Endothelial cell (in vitro differentiated cells): Measurements from ENCODE around the gene MUS81. TPM values are rescaled to one million over a fixed set of nuclear protein-coding genes. Genes with fewer than 3 reads are reported as not detected.

Source experiments
- DNase-seq: peaks from one replicate; pipeline ENCODE4 v3.0.0; 2021; ENCODE audit warnings: low spot score
- H3K27ac Mint-ChIP-seq: one replicate; pipeline ENCODE4 v1.8.0; 2021; ENCODE audit warnings: mixed read lengths, inconsistent platforms; ENCODE audit not compliant: unreplicated experiment
- H3K27me3 Mint-ChIP-seq: one replicate; pipeline ENCODE4 v1.8.0; 2021; ENCODE audit warnings: mild to moderate bottlenecking, moderate library complexity, mixed read lengths, inconsistent platforms; ENCODE audit not compliant: unreplicated experiment
- H3K36me3 Mint-ChIP-seq: one replicate; pipeline ENCODE4 v1.8.0; 2021; ENCODE audit warnings: mild to moderate bottlenecking, low read depth, mixed read lengths, inconsistent platforms; ENCODE audit not compliant: unreplicated experiment
- H3K4me1 Mint-ChIP-seq: one replicate; pipeline ENCODE4 v1.8.0; 2021; ENCODE audit warnings: mild to moderate bottlenecking, mixed read lengths, inconsistent platforms; ENCODE audit not compliant: unreplicated experiment
- H3K4me3 Mint-ChIP-seq: one replicate; pipeline ENCODE4 v1.8.0; 2021; ENCODE audit warnings: mild to moderate bottlenecking, mixed read lengths, inconsistent platforms; ENCODE audit not compliant: unreplicated experiment
- H3K9me3 Mint-ChIP-seq: one replicate; pipeline ENCODE4 v1.8.0; 2021; ENCODE audit warnings: mixed read lengths, inconsistent platforms; ENCODE audit not compliant: unreplicated experiment
- CTCF ChIP-seq: fragments of 200-600 bp; sonication (generic); IDR thresholded peaks from one replicate; pipeline ENCODE4 v1.5.0; 2021; ENCODE audit warnings: antibody characterized with exemption; ENCODE audit not compliant: unreplicated experiment
- total RNA-seq: library from RNA; stranded (reverse); fragmentation: NEBNext Ultra II Directional; extraction: Animal tissue kit (Norgen Biotek cat#: 25700); gene quantifications from one replicate; pipeline ENCODE4 v1.2.1, GENCODE V29; 2021; ENCODE audit not compliant: unreplicated experiment

MUS81 gene
- total RNA-seq, 1 donor from 2014 or later = 73.8 TPM

- Mint-ChIP-seq H3K36me3 (peaks cover 18% of the 10 kb centered on the region), H3K4me3 (peak overlapping the region; percentile 67), H3K9me3 (no peaks in the 10 kb centered on the region), H3K27me3 (peaks cover 14% of the 10 kb centered on the region), H3K4me1 (peaks cover 16% of the 10 kb centered on the region), H3K27ac (peak overlapping the region; percentile 13)
- no peak for DNase-seq
- no peak for TF ChIP-seq CTCF
These were observed 23.8 kb downstream of the MUS81 start for GRCh38 chr11:65883786-65884715.

- peaks cover 22% of the 10 kb centered on the region for H3K4me1 Mint-ChIP-seq
- TF ChIP-seq CTCF = peak; percentile 97
- no peak overlapping the region for H3K27ac Mint-ChIP-seq
- H3K27me3 Mint-ChIP-seq = peaks cover 20% of the 10 kb centered on the region
- peaks cover 20% of the 10 kb centered on the region for H3K36me3 Mint-ChIP-seq
- no peaks in the 10 kb centered on the region for H3K9me3 Mint-ChIP-seq
- DNase-seq = peak; percentile 90
- H3K4me3 Mint-ChIP-seq = no peak overlapping the region
These were observed 24.5 kb downstream of the MUS81 start for GRCh38 chr11:65884716-65885092.

GRCh38 chr11:65885231-65885630 is 25.0 kb downstream of the MUS81 start:
- no peaks in the 10 kb centered on the region for H3K9me3 Mint-ChIP-seq
- TF ChIP-seq CTCF = no peak
- H3K27ac Mint-ChIP-seq = no peak overlapping the region
- H3K4me1 Mint-ChIP-seq = peaks cover 28% of the 10 kb centered on the region
- peaks cover 20% of the 10 kb centered on the region for H3K36me3 Mint-ChIP-seq
- peak overlapping the region; percentile 18 for H3K4me3 Mint-ChIP-seq
- peaks cover 25% of the 10 kb centered on the region for H3K27me3 Mint-ChIP-seq
- DNase-seq = no peak

- Mint-ChIP-seq H3K27ac (no peak overlapping the region), H3K4me3 (peak overlapping the region; percentile 95), H3K27me3 (peaks cover 24% of the 10 kb centered on the region), H3K4me1 (peaks cover 29% of the 10 kb centered on the region), H3K9me3 (no peaks in the 10 kb centered on the region), H3K36me3 (peaks cover 20% of the 10 kb centered on the region)
- no peak for TF ChIP-seq CTCF
- DNase-seq = no peak
These were observed 25.7 kb downstream of the MUS81 start for GRCh38 chr11:65885808-65886536.
